22Rv1 (cell line): Measurements from ENCODE around the gene ZNF398.

ENCODE experiments used
- H3K27ac ChIP-seq: fragments of 450-650 bp; 2 replicates; pipeline ENCODE4 v1.5.1; 2017
- CTCF ChIP-seq: fragments of 450-650 bp; IDR thresholded peaks from 2 replicates; pipeline ENCODE4 v1.5.1; 2017; ENCODE audit warnings: mild to moderate bottlenecking
- ZFX ChIP-seq: fragments of 450-650 bp; IDR thresholded peaks from 2 replicates; pipeline ENCODE4 v1.6.1; 2017; ENCODE audit warnings: antibody characterized with exemption, borderline replicate concordance

Gene ZNF398

GRCh38 chr7:149109969-149110368 lies 37.3 kb upstream of the ZNF398 start:
- H3K27ac ChIP-seq: no peak overlapping the region
- no peak for TF ChIP-seq CTCF
- TF ChIP-seq ZFX: no peak

DNA sequence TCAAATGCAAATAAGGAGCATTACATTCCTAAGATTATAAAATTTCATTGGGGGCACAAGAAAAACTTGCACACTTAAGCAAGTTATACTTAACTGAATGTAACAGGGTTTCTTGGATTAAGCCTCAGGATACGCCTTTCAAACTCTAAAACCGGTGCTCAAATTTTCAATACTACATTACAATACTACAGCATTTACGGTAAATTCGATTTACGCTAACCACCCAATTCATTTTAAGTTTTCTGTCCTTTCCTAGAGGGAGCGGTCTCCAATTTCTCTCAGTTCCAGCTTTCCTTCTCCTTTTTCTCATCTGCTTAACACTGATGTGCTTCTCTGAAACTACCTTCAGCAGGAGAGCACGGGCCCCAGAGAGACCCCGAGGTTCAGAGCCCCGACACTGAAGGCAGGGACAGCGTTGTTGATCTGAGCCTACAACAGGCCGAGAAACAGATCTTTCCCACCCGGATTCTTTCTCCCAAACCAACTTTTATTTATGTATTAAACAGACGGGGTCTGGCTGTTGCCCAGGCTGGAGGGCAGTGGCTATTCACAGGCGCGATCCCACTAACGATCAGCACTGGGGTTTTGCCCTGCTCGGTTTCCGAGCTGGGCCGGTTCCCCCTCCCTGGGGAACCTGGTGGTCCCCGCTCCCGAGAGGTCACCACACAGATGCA lies 21.9 kb upstream of the ZNF398 start:
- TF ChIP-seq ZFX (no peak), CTCF (no peak)
- H3K27ac ChIP-seq: peak overlapping the region; percentile 95

- TF ChIP-seq CTCF: peak; percentile 100
- TF ChIP-seq ZFX: no peak
- H3K27ac ChIP-seq: peak within 1 kb of the TSS; percentile 95
Measured at GRCh38 chr7:149125863-149126661, 21.2 kb upstream of the ZNF398 start, which contains the start of gene ZNF425. TSS of gene ZNF425 (minus strand) at chr7:149126324. CDS start at chr7:149126213, 111 bp downstream.

- no peak for TF ChIP-seq ZFX
- TF ChIP-seq CTCF: no peak
- H3K27ac ChIP-seq: peak overlapping the region; percentile 95
Measured at GRCh38 chr7:149126662-149127266, 20.5 kb upstream of the ZNF398 start.

- no peak for TF ChIP-seq CTCF
- TF ChIP-seq ZFX: no peak
- no peak overlapping the region for H3K27ac ChIP-seq
Measured at GRCh38 chr7:149130572-149131198, 16.6 kb upstream of the ZNF398 start.

GRCh38 chr7:149133028-149133710 lies 14.1 kb upstream of the ZNF398 start:
- H3K27ac ChIP-seq: no peak overlapping the region
- TF ChIP-seq ZFX (no peak), CTCF (no peak)
